ENCODE results near the gene WNT6.
A peak's percentile ranks its signal among the peaks of the same experiment; 100 is the strongest.
"Not testable (repeated sequence)": the region's sequence is repeated elsewhere in the genome, so short reads cannot be mapped to it uniquely, and the experiment has no call there.

WNT6 gene

GRCh38 chr2:218831378-218831990 is 28.1 kb upstream of the WNT6 start, which contains the start of gene PRKAG3:
Gene PRKAG3, minus strand, starts transcription at chr2:218831803.
- no peak for DNase-seq

GRCh38 chr2:218832081-218832480 is 27.5 kb upstream of the WNT6 start:
- DNase-seq, result no peak

GRCh38 chr2:218832520-218832919 is 27.1 kb upstream of the WNT6 start:
- no peak for DNase-seq

DNA sequence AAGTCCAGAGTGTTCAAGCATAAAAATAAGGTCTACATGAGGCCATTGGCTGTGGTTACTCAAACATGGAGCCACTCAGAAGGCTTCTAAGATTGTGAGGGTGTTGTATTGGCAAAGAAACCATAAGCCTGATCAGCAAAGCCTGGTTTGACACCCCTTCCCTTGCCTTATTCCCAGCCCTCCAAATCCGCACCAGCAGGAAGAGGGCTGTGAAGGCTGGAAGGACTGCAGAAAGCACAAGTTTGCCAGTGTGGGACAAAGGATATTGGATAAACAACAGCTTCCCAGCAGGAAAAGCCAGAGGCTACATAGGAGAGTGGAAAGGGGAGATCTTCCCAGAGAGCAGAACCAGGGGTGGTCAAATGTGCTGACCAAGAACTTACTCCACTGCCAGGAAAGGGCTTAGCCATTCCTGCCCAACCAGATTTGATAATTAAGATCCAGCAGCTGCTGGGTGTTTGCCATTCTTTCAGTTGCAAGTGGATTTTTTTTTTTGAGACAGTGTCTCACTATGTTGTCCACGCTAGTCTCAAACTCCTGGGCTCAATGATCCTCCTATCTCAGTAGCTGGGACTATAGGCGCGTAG is 26.5 kb upstream of the WNT6 start:
- no peak for DNase-seq

DNA sequence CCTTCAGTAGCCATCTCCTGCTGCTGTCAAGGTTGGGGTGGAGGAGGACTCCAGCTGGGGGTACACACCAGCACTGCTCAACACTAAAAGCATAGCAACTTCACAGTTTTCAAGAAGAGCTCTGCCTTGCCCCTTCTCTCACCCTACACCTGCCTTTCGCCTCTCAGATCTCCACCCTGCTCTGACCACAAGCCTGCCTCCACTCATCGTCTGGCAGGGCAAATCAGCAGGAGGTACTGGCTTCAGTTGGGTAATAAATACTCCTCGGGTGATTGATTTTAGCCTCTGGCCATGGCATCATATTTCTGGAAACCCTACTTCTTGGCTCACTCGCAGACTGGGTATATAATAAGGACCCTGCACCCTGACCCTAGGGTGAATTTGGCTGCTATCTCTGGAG is 24.9 kb upstream of the WNT6 start:
- no peak for DNase-seq

DNA sequence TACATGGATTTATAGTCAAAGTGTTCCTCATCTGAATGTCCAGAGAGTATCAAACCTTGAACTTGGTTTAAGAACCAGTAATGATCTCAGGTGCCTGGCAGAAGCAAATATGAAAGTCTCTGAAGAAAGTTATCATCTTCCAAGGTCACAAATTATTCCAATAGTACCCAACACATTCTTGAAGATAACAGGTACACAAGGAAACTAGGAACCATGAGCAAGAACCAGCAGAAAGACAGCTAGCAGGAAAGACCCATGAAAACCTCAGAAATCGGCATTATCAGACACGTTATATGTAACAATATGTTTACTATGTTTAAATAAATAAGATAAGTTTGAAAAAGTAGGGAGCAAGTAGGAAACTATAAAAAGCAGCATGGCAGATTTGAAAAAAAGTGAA is 22.1 kb upstream of the WNT6 start:
- no peak for DNase-seq

DNA sequence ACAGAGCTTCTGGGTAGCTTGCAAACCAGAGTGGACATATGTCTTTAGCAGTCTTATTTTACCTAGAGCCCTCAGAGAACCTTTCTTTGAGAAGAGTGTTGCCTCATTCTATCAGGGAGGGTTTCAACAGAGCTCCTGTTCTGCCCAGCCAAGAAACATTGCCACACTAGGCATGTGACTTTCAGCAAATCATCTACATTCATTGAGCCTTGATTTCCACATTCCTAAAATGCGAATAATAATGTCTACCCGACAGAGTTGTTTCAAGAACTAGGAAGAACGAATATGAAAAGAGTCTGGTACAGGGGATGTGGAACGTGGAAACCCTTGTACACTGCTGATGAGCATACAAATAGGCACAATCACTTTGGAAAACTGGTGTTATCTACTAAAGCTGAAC is 20.2 kb upstream of the WNT6 start:
- no peak for DNase-seq

DNA sequence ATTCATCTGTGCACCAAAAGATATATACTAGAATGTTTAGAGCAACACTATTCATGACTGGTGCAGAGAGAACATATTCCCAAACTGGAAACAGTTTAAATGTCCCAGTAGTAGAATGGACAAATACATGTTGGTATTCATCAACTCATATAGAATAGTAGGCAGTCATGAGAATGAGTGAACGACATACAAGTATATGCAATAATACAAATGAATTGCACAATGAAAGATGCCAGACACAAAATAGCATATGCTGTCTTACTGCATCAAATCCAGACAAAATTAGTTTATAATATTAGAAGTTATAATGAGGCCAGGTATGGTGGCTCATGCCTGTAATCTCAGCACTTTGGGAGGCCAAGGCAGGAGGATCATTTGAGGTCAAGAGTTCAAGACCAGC is 19.7 kb upstream of the WNT6 start:
- DNase-seq, result no peak

DNA sequence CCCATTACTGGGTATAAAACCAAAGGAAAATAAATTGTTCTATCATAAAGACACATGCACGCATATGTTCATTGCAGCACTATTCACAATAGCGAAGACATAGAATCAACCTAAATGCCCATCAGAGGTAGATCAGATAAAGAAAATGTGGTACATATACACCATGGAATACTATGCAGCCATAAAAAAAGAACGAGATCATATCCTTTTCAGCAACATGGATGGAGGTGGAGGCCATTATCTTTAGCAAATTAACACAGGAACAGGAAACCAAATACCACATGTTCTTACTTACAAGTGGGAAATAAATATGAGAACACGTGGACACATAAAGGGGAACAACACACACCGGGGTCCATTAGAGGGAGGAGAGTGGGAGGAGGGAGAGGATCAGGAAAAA is 15.3 kb upstream of the WNT6 start:
- DNase-seq, result not testable (repeated sequence)

DNA sequence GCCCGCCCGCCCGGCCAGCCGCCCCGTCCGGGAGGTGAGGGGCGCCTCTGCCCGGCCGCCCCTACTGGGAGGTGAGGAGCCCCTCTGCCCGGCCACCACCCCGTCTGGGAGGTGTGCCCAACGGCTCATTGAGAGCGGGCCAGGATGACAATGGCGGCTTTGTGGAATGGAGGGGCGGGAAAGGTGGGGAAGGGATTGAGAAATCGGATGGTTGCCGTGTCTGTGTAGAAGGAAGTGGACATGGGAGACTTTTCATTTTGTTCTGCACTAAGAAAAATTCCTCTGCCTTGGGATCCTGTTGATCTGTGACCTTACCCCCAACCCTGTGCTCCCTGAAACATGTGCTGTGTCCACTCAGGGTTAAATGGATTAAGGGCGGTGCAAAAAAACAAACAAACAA is 12.6 kb upstream of the WNT6 start:
- peak; percentile 22 for DNase-seq

DNA sequence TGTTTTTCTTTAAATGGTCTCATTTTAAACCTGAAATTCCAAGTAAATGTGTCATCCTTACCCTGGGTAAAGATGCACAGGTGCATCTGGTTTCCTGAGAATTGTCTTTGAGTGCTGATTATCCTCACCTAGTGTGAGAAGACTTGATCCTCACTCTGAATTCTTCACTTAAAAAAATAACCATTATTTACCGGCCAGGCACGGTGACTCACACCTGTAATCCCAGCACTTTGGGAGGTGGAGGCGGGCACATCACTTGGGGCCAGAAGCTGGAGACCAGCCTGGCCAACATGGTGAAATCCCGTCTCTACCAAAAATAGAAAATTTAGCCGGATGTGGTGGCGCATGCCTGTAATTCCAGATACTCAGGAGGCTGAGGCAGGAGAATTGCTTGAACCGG is 9.9 kb upstream of the WNT6 start:
- peak; percentile 28 for DNase-seq

DNA sequence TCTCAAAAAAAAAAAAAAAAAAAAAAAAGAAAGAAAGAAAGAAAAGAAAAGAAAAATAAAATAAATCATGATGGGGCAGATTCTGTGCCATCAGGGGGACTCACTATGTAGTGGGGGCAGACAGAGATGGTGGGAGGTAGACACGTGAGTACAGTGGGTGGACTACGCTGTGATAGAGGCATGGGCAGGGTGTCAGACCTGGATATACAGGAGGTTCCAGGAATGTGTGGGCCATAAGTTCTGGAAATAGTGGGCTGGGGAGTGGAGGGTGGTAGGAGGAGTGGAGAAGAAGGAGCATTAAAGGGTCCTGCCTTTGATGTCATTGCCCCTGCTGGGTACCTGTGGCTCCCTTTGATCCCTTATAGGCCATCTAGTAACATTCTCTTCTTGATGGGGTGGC is 8.8 kb upstream of the WNT6 start:
- DNase-seq, result no peak

DNA sequence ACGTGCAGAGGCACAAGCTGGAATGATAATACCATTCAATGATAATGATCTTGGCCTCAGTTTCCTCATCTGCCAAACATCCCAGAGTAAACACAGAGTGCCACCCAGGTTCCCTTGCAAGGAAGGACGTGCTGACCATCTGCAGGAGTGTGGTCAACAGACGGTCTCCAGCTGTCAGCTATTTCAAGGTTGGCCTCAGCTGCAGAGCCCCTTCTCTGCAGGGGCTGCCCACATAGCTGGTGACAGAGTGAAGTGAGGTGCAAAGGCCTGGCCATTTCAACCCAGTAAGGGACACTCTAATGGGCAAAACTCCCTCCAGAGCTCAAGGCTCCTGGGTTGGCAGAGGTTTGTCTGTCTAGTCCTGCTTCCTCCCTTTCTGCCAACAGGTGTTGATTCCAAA is 8.3 kb upstream of the WNT6 start:
- DNase-seq, result peak; percentile 37

DNA sequence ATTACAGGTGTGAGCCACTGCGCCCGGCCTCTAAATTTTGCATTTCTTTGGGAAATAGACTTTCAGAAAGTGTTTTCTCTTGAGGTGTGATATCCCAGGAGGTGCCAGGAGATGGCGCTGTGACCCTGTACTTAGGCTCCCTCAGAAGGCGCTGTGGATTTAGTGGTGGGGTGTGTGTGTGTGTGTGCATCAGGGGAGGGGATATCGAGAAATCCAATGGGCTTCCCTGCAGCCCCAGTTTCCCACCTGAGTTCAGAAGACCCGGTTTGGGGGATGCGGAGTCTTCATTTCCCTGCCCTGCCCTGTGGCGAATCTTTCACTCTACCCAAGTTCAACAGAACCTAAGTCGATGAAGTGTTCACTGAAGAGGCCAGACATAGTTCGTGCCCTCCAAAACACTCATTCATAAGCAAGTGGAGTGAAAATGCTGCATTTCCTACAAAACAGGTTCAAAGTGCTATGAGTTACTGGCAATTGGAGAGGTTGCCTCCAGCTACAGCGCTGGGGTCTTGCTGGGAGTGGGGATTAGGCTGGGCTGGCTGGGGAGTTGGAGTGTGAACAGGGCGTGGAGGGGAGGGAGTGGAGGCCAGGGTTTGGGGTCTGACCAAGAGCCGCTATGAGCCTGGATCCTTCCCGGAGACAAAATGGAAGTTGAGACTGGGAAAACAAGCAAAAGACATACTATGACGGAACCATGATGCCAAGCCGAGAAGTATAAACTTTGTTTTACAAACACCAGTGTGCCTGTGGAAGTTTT is 6.5 kb upstream of the WNT6 start:
- DNase-seq, result peak; percentile 87

DNA sequence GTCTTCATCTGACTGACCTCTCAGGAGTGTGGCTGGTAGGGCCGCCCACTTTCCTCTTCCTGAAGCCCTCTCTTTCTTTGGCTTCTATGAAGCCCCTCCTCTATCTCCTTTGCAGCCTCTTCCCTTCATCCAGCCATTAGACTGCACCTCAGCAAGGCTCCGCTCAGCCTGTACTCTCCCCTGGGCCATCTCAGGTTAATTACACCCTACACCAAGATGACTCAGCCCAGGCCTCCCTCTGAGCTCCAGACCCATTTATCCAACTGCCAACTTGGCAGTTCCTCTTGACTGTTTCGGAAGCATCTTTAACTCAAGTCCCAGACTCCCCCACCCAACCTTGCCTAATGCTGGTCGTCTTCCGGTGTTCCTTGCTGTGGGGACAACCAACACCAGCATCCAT is 5.8 kb upstream of the WNT6 start:
- peak; percentile 48 for DNase-seq

GRCh38 chr2:218854860-218855259 is 4.7 kb upstream of the WNT6 start:
- peak; percentile 29 for DNase-seq

GRCh38 chr2:218855305-218856166 is 4.1 kb upstream of the WNT6 start:
- DNase-seq, result peak; percentile 47

- DNase-seq, result peak; percentile 46
Measured at GRCh38 chr2:218856167-218856895, 3.3 kb upstream of the WNT6 start.

DNA sequence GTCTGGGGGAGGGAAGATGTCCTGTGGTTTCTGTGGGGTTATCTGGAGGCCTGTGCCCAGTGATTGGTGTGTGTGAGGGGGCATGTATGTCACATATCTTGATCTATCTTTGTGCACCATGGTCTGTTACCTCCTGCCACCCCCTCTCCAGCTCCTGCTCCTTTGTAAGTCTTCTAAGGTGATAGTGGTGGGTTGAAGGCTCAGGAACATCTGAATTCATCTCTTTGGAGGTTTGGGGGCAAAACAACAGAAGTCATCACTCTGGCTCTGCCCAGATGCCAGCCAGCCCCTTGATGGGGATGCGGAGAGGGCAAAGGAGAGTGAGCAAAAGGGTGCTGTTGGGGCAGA is 2.7 kb upstream of the WNT6 start:
- no peak for DNase-seq

- peak; percentile 50 for DNase-seq
Measured at GRCh38 chr2:218857371-218858137, 2.1 kb upstream of the WNT6 start.

DNA sequence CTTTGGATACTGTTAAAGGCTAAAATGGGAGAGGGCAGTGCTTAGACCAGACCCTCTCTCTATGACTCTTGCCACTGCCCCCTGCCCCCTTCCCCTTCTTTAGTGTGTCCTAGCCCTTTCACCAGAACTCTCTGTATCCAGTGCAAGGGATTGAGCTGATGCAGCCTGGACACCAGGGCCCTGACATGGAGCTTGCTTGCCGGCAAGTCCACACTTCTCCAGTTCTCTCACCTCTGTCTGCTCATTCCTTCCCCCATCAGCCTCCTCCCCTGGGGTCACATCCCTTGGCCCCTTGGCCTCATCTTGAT is 1.5 kb upstream of the WNT6 start:
- no peak for DNase-seq
